Smooth muscle cell (in vitro differentiated cells): ENCODE results near the gene ABHD2. TPM values are rescaled to one million over a fixed set of nuclear protein-coding genes. Genes with fewer than 3 reads are reported as not detected.

Source experiments
- DNase-seq: peaks from one replicate; lab custom pipeline; 2025; ENCODE audit not compliant: unreplicated experiment; lab: John Stamatoyannopoulos, UW
- H2AFZ ChIP-seq: fragments of 200-600 bp; sonication (generic); 2 replicates; pipeline ENCODE4 v1.6.0; 2016; ENCODE audit warnings: antibody characterized with exemption, low read depth, mild to moderate bottlenecking
- H3F3A ChIP-seq: fragments of 200-600 bp; sonication (generic); 2 replicates; pipeline ENCODE4 v1.6.0; 2017; ENCODE audit warnings: antibody characterized with exemption, low read depth
- H3K27ac ChIP-seq: fragments of 200-600 bp; sonication (generic); 2 replicates; pipeline ENCODE4 v1.5.1; 2016; ENCODE audit warnings: low read depth, mild to moderate bottlenecking
- H3K27me3 ChIP-seq: fragments of 200-600 bp; sonication (generic); 2 replicates; pipeline ENCODE4 v1.6.1; 2016; ENCODE audit warnings: low read depth, mild to moderate bottlenecking
- H3K36me3 ChIP-seq: fragments of 200-600 bp; sonication (generic); 2 replicates; pipeline ENCODE4 v1.5.1; 2016; ENCODE audit warnings: low read depth
- H3K4me1 ChIP-seq: fragments of 200-600 bp; sonication (generic); 2 replicates; pipeline ENCODE4 v1.5.1; 2016; ENCODE audit warnings: low read depth
- H3K4me2 ChIP-seq: fragments of 200-600 bp; sonication (generic); 2 replicates; pipeline ENCODE4 v1.6.0; 2016; ENCODE audit warnings: mild to moderate bottlenecking
- H3K4me3 ChIP-seq: fragments of 200-600 bp; sonication (generic); 2 replicates; pipeline ENCODE4 v1.5.1; 2016; ENCODE audit warnings: mild to moderate bottlenecking
- H3K79me2 ChIP-seq: fragments of 200-600 bp; sonication (generic); 2 replicates; pipeline ENCODE4 v1.6.0; 2016; ENCODE audit warnings: low read depth, mild to moderate bottlenecking
- H3K9ac ChIP-seq: fragments of 200-600 bp; sonication (generic); 2 replicates; pipeline ENCODE4 v1.6.0; 2016; ENCODE audit warnings: low read depth
- H3K9me3 ChIP-seq: fragments of 200-600 bp; sonication (generic); replicated peaks from 2 replicates; pipeline ENCODE4 v1.5.1; 2016; ENCODE audit warnings: low read depth
- H4K20me1 ChIP-seq: fragments of 200-600 bp; sonication (generic); 2 replicates; pipeline ENCODE4 v1.6.0; 2016; ENCODE audit warnings: low read depth
- CTCF ChIP-seq: fragments of 200-600 bp; sonication (generic); IDR thresholded peaks from 2 replicates; pipeline ENCODE4 v1.5.1; 2017; ENCODE audit warnings: borderline replicate concordance, mild to moderate bottlenecking, antibody characterized with exemption; ENCODE audit not compliant: insufficient read depth, poor library complexity, severe bottlenecking
- WGBS: methylation state at CpG from one replicate; pipeline ENCODE4 v1.1.7; 2016; ENCODE audit warnings: low lambda C conversion rate; 5-methylcytosine and 5-hydroxymethylcytosine counted together
- polyA plus RNA-seq: library from polyadenylated mRNA; unstranded; fragments of >200 nt; fragmentation: Nextera tagmentation; extraction: Ambion mirVana; gene quantifications from 2 replicates; pipeline ENCODE4 v1.2.1, GENCODE V29; 2016
- total RNA-seq: library from RNA; depleted of rRNA; stranded (reverse); fragments of >200 nt; gene quantifications from 2 replicates; pipeline ENCODE4 v1.2.3, GENCODE V29; 2014

Gene ABHD2
- total and polyA plus RNA-seq, 2 experiments from 2014 or later, result 9.4 to 23.9 TPM

DNA sequence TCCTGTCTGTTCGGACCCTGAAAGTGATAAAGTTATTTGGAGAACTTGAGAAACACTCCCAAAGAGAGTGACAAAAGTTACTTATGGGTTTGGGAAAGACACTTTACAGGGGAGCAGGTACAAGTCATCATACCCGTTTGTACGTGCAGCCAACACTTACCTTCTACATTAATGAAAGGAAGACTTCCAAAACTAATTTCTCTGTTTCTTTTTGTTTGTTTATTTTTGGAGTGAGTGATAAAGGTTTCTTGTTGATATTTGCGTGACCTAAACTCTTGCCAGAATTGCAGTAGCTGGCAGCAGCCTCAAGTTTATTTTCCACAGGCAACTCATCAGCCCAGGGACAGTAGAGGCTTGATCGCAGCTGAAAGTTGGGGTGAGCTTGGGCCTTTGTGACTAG lies 8.4 kb downstream of the ABHD2 start:
- Histone ChIP-seq H3K9ac (no peak overlapping the region), H3K4me2 (no peak overlapping the region), H4K20me1 (peaks cover 3% of the 10 kb centered on the region), H3K9me3 (no peaks in the 10 kb centered on the region), H3F3A (peaks cover 4% of the 10 kb centered on the region), H2AFZ (no peak overlapping the region), H3K4me3 (no peak overlapping the region), H3K36me3 (no peaks in the 10 kb centered on the region), H3K4me1 (peaks cover 3% of the 10 kb centered on the region), H3K27ac (no peak overlapping the region), H3K27me3 (no peaks in the 10 kb centered on the region), H3K79me2 (peaks cover 55% of the 10 kb centered on the region)
- 81% methylated on average over 5 of the region's 5 CpGs for WGBS
- DNase-seq, result no peak
- no peak for TF ChIP-seq CTCF

GRCh38 chr15:89097313-89097712 lies 9.1 kb downstream of the ABHD2 start:
- Histone ChIP-seq H3K27me3 (no peaks in the 10 kb centered on the region), H3K4me1 (peaks cover 4% of the 10 kb centered on the region), H3K9ac (no peak overlapping the region), H3K9me3 (no peaks in the 10 kb centered on the region), H3K4me3 (no peak overlapping the region), H3K4me2 (no peak overlapping the region), H2AFZ (no peak overlapping the region), H3K36me3 (no peaks in the 10 kb centered on the region), H3K79me2 (peaks cover 48% of the 10 kb centered on the region), H3K27ac (no peak overlapping the region), H4K20me1 (peaks cover 3% of the 10 kb centered on the region), H3F3A (peaks cover 5% of the 10 kb centered on the region)
- no peak for TF ChIP-seq CTCF
- 95% methylated on average over 1 of the region's 1 CpG for WGBS
- DNase-seq, result no peak

DNA sequence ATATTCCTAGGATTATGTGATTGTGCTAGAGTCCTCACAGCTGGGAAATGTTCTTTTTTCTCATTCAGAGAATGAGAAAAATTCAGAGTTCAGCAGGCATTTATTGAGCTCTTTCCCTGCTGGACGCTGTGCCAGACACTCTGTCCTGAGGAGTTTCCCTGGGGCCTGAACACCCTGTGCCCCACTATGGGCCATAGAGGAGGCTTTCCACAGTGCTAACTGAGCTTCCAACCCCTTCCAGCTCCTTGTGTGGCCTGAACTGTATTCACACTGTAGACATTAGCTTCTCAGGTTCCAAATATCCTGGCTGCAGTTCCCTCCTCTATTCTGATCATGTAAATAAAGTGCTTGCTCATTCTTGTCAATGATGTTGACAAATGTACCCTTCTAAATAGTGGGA lies 10.0 kb downstream of the ABHD2 start:
- DNase-seq, result no peak
- Histone ChIP-seq H3K9me3 (no peaks in the 10 kb centered on the region), H2AFZ (no peak overlapping the region), H4K20me1 (peaks cover 3% of the 10 kb centered on the region), H3K27me3 (no peaks in the 10 kb centered on the region), H3K27ac (no peak overlapping the region), H3K9ac (no peak overlapping the region), H3F3A (peaks cover 8% of the 10 kb centered on the region), H3K79me2 (peaks cover 41% of the 10 kb centered on the region), H3K4me2 (no peak overlapping the region), H3K4me1 (peaks cover 4% of the 10 kb centered on the region), H3K4me3 (no peak overlapping the region), H3K36me3 (no peaks in the 10 kb centered on the region)
- no peak for TF ChIP-seq CTCF
- 88% methylated on average over 1 of the region's 1 CpG for WGBS

- TF ChIP-seq CTCF, result no peak
- no peak for DNase-seq
- no peaks in the 10 kb centered on the region for H3K27me3 ChIP-seq
- peaks cover 4% of the 10 kb centered on the region for H3K4me1 ChIP-seq
- H4K20me1 ChIP-seq, result peaks cover 3% of the 10 kb centered on the region
- peaks cover 28% of the 10 kb centered on the region for H3K79me2 ChIP-seq
- peaks cover 13% of the 10 kb centered on the region for H3F3A ChIP-seq
- peak overlapping the region; percentile 97 for H3K27ac ChIP-seq
- H3K9me3 ChIP-seq, result no peaks in the 10 kb centered on the region
- H2AFZ ChIP-seq, result no peak overlapping the region
- no peak overlapping the region for H3K4me3 ChIP-seq
- WGBS, result 98% methylated on average over 3 of the region's 3 CpGs
- H3K4me2 ChIP-seq, result no peak overlapping the region
- no peak overlapping the region for H3K9ac ChIP-seq
- no peaks in the 10 kb centered on the region for H3K36me3 ChIP-seq
Observed at GRCh38 chr15:89099968-89100367, 11.7 kb downstream of the ABHD2 start.
